Thoracic aorta (tissue), 2 donors: ENCODE results near the gene CENPN. TPM values are rescaled to one million over a fixed set of nuclear protein-coding genes. Genes with fewer than 3 reads are reported as not detected.
A peak's percentile ranks its signal among the peaks of the same experiment; 100 is the strongest.

Experiments
- ATAC-seq: fragments of 150-250 bp; one replicate; pipeline ENCODE4 v1.8.0; 2017; ENCODE audit warnings: low read depth; ENCODE audit not compliant: insufficient number of reproducible peaks, low FRiP score
- DNase-seq: peaks from one replicate; pipeline ENCODE4 v3.0.0-alpha.2; 2020; ENCODE audit warnings: low spot score
- H3K27ac ChIP-seq, 2 donors: fragments of 200-600 bp; sonication (generic); 1 replicate in 1 of 2; 2 replicates in 1 of 2; pipeline ENCODE4 v1.5.1; 2016; ENCODE audit warnings: mild to moderate bottlenecking in 2 of 2, moderate library complexity in 2 of 2
- H3K27me3 ChIP-seq: fragments of 200-600 bp; sonication (generic); replicated peaks from 2 replicates; pipeline ENCODE4 v1.6.0; 2016; ENCODE audit warnings: mild to moderate bottlenecking; ENCODE audit not compliant: insufficient read depth
- H3K36me3 ChIP-seq: fragments of 200-600 bp; sonication (generic); one replicate; pipeline ENCODE4 v1.5.1; 2016
- H3K4me1 ChIP-seq, 2 donors: fragments of 200-600 bp; sonication (generic); 1 replicate in 1 of 2; 2 replicates in 1 of 2; pipeline versions ENCODE4 v1.5.1 to v1.6.0; 2016; ENCODE audit warnings: low read depth in 2 of 2, mild to moderate bottlenecking in 1 of 2; ENCODE audit not compliant: control insufficient read depth in 1 of 2
- H3K4me3 ChIP-seq: fragments of 200-600 bp; sonication (generic); 2 replicates; pipeline ENCODE4 v1.5.1; 2016; ENCODE audit warnings: mild to moderate bottlenecking
- H3K9me3 ChIP-seq: fragments of 200-600 bp; sonication (generic); 2 replicates; pipeline ENCODE4 v1.5.1; 2016
- total RNA-seq, 2 donors: library from RNA; depleted of rRNA; stranded (reverse); fragments of >200 nt; gene quantifications; one replicate each; pipeline versions ENCODE4 v1.1.0 to v1.2.3, GENCODE V29; 2016
- TF ChIP-seq, protein P1 (sequence below): fragments of 200-600 bp; sonication (generic); IDR thresholded peaks from one replicate; pipeline ENCODE4 v1.5.1; 2019; ENCODE audit warnings: antibody characterized with exemption

Gene CENPN
- total RNA-seq, 2 donors from 2014 or later: 7.8 to 48.1 TPM

DNA sequence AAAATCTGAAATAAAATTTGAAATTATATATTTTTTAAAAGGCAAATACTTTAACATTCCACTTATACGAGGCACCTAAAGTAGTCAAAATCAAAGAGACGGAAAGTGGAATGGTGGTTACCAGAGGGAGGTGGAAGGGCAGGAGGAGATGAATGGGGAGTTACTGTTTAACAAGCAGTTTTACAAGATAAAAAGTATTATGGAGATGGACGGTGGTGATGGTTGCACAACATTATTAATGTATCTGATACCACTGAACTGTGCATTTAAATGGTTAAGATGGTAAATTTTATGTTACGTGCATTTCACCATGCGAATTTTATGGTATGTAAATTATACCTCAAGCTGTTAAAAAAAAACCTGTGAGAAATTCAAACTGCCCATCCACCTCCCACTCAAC lies 5.7 kb upstream of the CENPN start:
- DNase-seq (no peak), ATAC-seq (no peak)
- H3K27ac ChIP-seq: no peak overlapping the region

DNA sequence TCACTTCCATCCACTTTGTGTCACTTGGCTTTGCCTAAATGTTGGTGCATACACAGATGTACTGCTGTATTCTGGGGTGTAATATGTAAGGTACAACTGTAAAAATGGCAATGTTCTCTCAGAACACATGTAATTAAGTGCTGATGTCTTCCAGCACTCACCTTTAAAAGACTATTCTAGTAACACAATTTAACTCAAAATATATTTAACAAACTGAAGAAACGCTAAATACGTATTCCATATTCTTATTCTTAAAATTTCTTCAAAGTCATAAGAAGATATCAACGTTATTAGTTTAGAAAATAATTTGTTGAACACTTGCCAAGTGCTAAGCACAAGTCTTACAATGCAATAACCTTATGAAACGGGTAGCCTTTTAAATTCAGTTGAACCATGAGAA lies 4.0 kb upstream of the CENPN start:
- Histone ChIP-seq H3K9me3 (no peaks in the 10 kb centered on the region), H3K4me1 (peaks cover 11 to 18% of the 10 kb centered on the region in 2 donors), H3K27ac (no peak overlapping the region), H3K27me3 (no peaks in the 10 kb centered on the region), H3K4me3 (no peak overlapping the region), H3K36me3 (no peaks in the 10 kb centered on the region)
- DNase-seq (no peak), ATAC-seq (no peak)
- TF ChIP-seq, protein P1, sequence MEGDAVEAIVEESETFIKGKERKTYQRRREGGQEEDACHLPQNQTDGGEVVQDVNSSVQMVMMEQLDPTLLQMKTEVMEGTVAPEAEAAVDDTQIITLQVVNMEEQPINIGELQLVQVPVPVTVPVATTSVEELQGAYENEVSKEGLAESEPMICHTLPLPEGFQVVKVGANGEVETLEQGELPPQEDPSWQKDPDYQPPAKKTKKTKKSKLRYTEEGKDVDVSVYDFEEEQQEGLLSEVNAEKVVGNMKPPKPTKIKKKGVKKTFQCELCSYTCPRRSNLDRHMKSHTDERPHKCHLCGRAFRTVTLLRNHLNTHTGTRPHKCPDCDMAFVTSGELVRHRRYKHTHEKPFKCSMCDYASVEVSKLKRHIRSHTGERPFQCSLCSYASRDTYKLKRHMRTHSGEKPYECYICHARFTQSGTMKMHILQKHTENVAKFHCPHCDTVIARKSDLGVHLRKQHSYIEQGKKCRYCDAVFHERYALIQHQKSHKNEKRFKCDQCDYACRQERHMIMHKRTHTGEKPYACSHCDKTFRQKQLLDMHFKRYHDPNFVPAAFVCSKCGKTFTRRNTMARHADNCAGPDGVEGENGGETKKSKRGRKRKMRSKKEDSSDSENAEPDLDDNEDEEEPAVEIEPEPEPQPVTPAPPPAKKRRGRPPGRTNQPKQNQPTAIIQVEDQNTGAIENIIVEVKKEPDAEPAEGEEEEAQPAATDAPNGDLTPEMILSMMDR: no peak

More for the DNA sequence above, 5.7 kb upstream of the CENPN start:
- TF ChIP-seq, protein P1: no peak
- Histone ChIP-seq H3K4me1 (peaks cover 11 to 16% of the 10 kb centered on the region in 2 donors), H3K4me3 (no peak overlapping the region), H3K9me3 (no peaks in the 10 kb centered on the region), H3K36me3 (no peaks in the 10 kb centered on the region), H3K27me3 (no peaks in the 10 kb centered on the region)

DNA sequence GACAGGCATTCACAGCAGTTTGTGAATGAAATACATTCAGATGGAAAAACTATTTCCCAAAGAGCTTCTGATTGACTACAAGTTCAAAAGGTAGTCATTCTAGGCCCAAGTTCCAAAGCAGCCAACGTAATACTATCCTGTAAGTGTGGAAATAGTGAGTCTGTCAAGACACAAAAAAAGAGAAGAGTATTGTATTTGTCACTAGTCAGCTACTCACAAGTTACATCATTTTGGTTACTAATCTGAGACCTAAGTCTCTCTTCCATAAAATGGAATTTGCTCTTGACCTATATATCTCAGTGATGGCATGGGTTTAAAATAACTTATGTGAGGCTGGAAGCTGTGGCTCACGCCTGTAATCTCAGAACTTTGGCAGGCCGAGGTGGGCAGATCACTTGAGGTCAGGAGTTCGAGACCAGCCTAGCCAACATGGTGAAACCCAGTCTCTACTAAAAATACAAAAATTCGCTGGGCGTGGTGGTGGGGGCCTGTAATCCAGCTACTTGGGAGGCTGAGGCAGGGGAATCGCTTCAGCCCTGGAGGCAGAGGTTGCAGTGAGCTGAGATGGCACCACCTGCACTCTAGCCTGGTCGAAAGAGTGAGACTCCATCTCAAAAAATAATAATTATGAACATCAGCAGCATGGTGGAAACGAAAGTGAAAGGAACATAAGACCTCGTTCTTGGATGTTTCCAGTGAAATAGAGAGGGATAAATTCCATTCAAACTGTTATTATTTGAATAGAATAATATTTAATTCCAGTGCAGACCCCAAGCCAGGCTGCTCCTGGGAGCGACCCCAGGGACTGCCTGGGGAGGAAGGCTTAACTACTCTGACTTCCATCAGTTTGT lies 3.2 kb upstream of the CENPN start:
- ATAC-seq (no peak), DNase-seq (no peak)
- no peaks in the 10 kb centered on the region for H3K36me3 ChIP-seq
- H3K27me3 ChIP-seq: no peaks in the 10 kb centered on the region
- TF ChIP-seq, protein P1: no peak
- H3K4me3 ChIP-seq: peak overlapping the region; percentile 45
- H3K4me1 ChIP-seq: peaks cover 11 to 21% of the 10 kb centered on the region in 2 donors
- H3K27ac ChIP-seq: no peak overlapping the region
- no peaks in the 10 kb centered on the region for H3K9me3 ChIP-seq

DNA sequence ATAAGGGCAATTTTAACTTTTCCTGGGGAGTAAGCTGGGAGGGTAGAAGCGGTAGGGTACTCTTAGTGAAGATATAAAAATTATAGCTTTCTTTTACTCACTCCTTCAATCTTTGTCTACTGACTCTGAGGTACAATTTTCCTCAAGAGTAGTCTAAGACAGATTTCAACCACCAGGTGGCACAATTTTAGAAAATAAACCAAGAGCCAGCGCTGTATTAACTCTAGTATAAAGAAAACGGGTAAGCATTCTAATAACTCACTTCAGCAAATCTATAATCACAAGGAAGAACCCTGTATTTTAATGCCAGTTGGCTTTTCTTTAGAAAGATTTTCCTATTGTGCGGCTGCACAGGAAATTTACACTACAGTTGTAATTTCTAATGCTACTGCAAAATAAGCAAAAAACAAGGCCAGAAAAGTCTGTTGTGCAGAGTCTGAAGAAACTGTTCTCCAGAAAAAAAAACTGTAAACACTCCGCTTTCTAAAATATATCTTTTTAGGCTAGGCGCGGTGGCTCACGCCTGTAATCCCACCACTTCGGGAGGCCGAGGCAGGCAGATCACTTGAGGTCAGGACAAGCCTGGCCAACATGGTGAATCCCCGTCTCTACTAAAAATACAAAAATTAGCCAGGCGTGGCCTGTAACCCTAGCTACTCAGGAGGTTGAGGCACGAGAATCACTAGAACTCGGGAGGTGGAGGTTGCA lies 2.2 kb upstream of the CENPN start:
- Histone ChIP-seq H3K27ac (no peak overlapping the region), H3K27me3 (no peaks in the 10 kb centered on the region), H3K4me1 (peaks cover 11 to 21% of the 10 kb centered on the region in 2 donors), H3K36me3 (no peaks in the 10 kb centered on the region), H3K4me3 (peak overlapping the region; percentile 45), H3K9me3 (no peaks in the 10 kb centered on the region)
- no peak for ATAC-seq
- TF ChIP-seq, protein P1: peak; percentile 68
- DNase-seq: no peak

DNA sequence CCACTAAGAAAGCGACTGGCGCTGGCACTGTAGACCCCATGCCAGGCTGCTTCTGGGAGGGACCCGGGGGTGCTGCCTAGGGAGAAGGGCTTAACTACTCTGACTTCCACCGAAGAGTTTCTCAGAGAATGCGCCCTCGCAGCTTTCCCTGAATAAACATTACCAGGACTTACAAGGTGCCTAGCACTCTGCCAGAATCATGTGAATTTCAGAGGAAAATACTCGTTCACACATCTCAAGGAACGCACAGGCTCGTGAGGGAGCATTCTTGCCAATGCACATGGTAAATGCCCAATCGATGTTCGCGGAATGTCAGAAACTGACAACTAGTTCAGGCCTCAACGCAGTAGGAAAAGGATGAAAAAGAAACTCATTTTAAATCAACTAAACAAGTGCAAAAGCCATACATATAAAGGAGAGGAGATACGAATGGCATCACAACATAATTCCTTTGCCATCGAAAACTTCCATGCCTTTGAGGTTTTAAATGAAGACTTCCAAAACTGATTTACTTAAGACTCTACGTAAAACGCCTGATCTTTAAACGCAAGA lies 1.3 kb upstream of the CENPN start:
- ATAC-seq (no peak), DNase-seq (no peak)
- peak overlapping the region; percentile 90 to 96 for H3K27ac ChIP-seq
- TF ChIP-seq, protein P1: no peak
- peak overlapping the region; percentile 89 for H3K4me3 ChIP-seq
- H3K36me3 ChIP-seq: no peaks in the 10 kb centered on the region
- no peaks in the 10 kb centered on the region for H3K9me3 ChIP-seq
- no peaks in the 10 kb centered on the region for H3K27me3 ChIP-seq
- H3K4me1 ChIP-seq: peaks cover 11 to 21% of the 10 kb centered on the region in 2 donors
